Neuronal stem cell (in vitro differentiated cells): ENCODE data around the gene MFGE8.

Experiments used
- DNase-seq: peaks from one replicate; pipeline ENCODE4 v3.0.0-alpha.2; 2013; ENCODE audit warnings: low spot score
- H2AFZ ChIP-seq: one replicate; pipeline ENCODE4 v1.6.1; 2013; ENCODE audit warnings: mild to moderate bottlenecking, low read length, inconsistent platforms
- H2AK5ac ChIP-seq: 2 replicates; pipeline ENCODE4 v1.6.1; 2013; ENCODE audit warnings: low read depth, mild to moderate bottlenecking, inconsistent platforms, low read length, moderate library complexity, mixed read lengths
- H2BK120ac ChIP-seq: 2 replicates; pipeline ENCODE4 v1.6.1; 2013; ENCODE audit warnings: low read depth, mild to moderate bottlenecking, inconsistent platforms, low read length, moderate library complexity, mixed read lengths
- H2BK12ac ChIP-seq: one replicate; pipeline ENCODE4 v1.6.1; 2013; ENCODE audit warnings: low read length, inconsistent platforms
- H2BK15ac ChIP-seq: 2 replicates; pipeline ENCODE4 v1.6.1; 2013; ENCODE audit warnings: mild to moderate bottlenecking, low read length, inconsistent platforms, mixed read lengths
- H2BK5ac ChIP-seq: one replicate; pipeline ENCODE4 v1.6.1; 2013; ENCODE audit warnings: inconsistent platforms, mild to moderate bottlenecking, low read length, moderate library complexity
- H3K14ac ChIP-seq: one replicate; pipeline ENCODE4 v1.6.1; 2013; ENCODE audit warnings: low read length, inconsistent platforms
- H3K18ac ChIP-seq: 2 replicates; pipeline ENCODE4 v1.6.1; 2013; ENCODE audit warnings: low read length, inconsistent platforms
- H3K23ac ChIP-seq: 2 replicates; pipeline ENCODE4 v1.6.1; 2013; ENCODE audit warnings: low read depth, mild to moderate bottlenecking, mixed read lengths, low read length, inconsistent platforms; ENCODE audit not compliant: poor library complexity
- H3K27ac ChIP-seq: replicated peaks from 3 replicates; pipeline ENCODE4 v1.5.1; 2013; ENCODE audit warnings: low read length, inconsistent platforms
- H3K27me3 ChIP-seq, 3 experiments: 2 replicates each; pipeline ENCODE4 v1.6.1; 2013; ENCODE audit warnings: low read length in 3 of 3, mild to moderate bottlenecking in 2 of 3, inconsistent platforms in 1 of 3, low read depth in 1 of 3, mixed read lengths in 1 of 3, moderate library complexity in 1 of 3; ENCODE audit not compliant: control insufficient read depth in 3 of 3, insufficient read depth in 3 of 3
- H3K36me3 ChIP-seq, 2 donors: replicated peaks in 1 of 2; 2 replicates each; pipeline ENCODE4 v1.6.1; 2013; ENCODE audit warnings: low read length in 2 of 2; ENCODE audit not compliant: control insufficient read depth in 2 of 2, insufficient read depth in 2 of 2
- H3K4ac ChIP-seq: 2 replicates; pipeline ENCODE4 v1.6.1; 2013; ENCODE audit warnings: inconsistent platforms, mild to moderate bottlenecking, low read length, moderate library complexity
- H3K4me1 ChIP-seq, 2 donors: 1 replicate in 1 of 2; 2 replicates in 1 of 2; pipeline ENCODE4 v1.6.1; 2013; ENCODE audit warnings: low read length in 2 of 2, low read depth in 1 of 2; ENCODE audit not compliant: control insufficient read depth in 2 of 2, insufficient read depth in 1 of 2
- H3K4me2 ChIP-seq: one replicate; pipeline ENCODE4 v1.6.1; 2013; ENCODE audit warnings: mild to moderate bottlenecking, low read length, inconsistent platforms; ENCODE audit not compliant: insufficient read depth, poor library complexity, severe bottlenecking
- H3K4me3 ChIP-seq, 2 donors: 2 replicates each; pipeline ENCODE4 v1.5.1; 2013; ENCODE audit warnings: low read length in 2 of 2, mild to moderate bottlenecking in 2 of 2, inconsistent platforms in 1 of 2, moderate library complexity in 1 of 2
- H3K79me1 ChIP-seq: one replicate; pipeline ENCODE4 v1.6.1; 2013; ENCODE audit warnings: low read depth, mild to moderate bottlenecking, inconsistent platforms, low read length, moderate library complexity
- H3K9ac ChIP-seq: one replicate; pipeline ENCODE4 v1.6.1; 2013; ENCODE audit warnings: mild to moderate bottlenecking, low read depth, low read length, inconsistent platforms; ENCODE audit not compliant: poor library complexity
- H3K9me3 ChIP-seq, 2 donors: replicated peaks in 1 of 2; 2 replicates each; pipeline versions ENCODE3 to v1.6.1; 2013; ENCODE audit warnings: low read length in 2 of 2, mild to moderate bottlenecking in 2 of 2, inconsistent platforms in 1 of 2, low read depth in 1 of 2, mixed read lengths in 1 of 2, moderate library complexity in 1 of 2; ENCODE audit not compliant: control insufficient read depth in 2 of 2, insufficient read depth in 1 of 2
- H4K8ac ChIP-seq: one replicate; pipeline ENCODE4 v1.6.1; 2013; ENCODE audit warnings: low read depth, mild to moderate bottlenecking, inconsistent platforms, low read length, moderate library complexity
- H4K91ac ChIP-seq: one replicate; pipeline ENCODE4 v1.6.1; 2013; ENCODE audit warnings: low read length, low read depth, mild to moderate bottlenecking, inconsistent platforms; ENCODE audit not compliant: poor library complexity
- WGBS, 2 donors: extraction: QIAGEN DNeasy Blood & Tissue Kit; methylation state at CpG; one replicate each; pipeline ENCODE4 v1.1.7; 2013; ENCODE audit warnings: missing lambda C conversion rate in 2 of 2, mixed read lengths in 1 of 2; ENCODE audit not compliant: insufficient read length in 2 of 2, insufficient replicate concordance in 1 of 2; ENCODE audit errors: extremely low coverage in 2 of 2; 5-methylcytosine and 5-hydroxymethylcytosine counted together

MFGE8 gene

GRCh38 chr15:88849376-88850072 lies 63.7 kb downstream of the MFGE8 start:
- H3K4me3 ChIP-seq = no peak overlapping the region
- no peak overlapping the region for H3K14ac ChIP-seq
- WGBS, 2 donors = no CpG with 5 or more reads among the region's 22 CpGs
- no peak overlapping the region for H3K4ac ChIP-seq
- peaks cover 0 to 2% of the 10 kb centered on the region in 2 donors for H3K9me3 ChIP-seq
- H2BK120ac ChIP-seq = no peak overlapping the region
- H2AFZ ChIP-seq = no peak overlapping the region
- no peak overlapping the region for H3K18ac ChIP-seq
- H3K79me1 ChIP-seq = no peaks in the 10 kb centered on the region
- no peak overlapping the region for H3K27ac ChIP-seq
- no peak overlapping the region for H4K8ac ChIP-seq
- H2BK12ac ChIP-seq = no peak overlapping the region
- no peaks in the 10 kb centered on the region for H3K4me1 ChIP-seq
- peak overlapping the region; percentile 9 for H4K91ac ChIP-seq
- H2AK5ac ChIP-seq = peak overlapping the region; percentile 47
- H3K4me2 ChIP-seq = no peak overlapping the region
- no peaks in the 10 kb centered on the region for H3K36me3 ChIP-seq
- no peak overlapping the region for H2BK5ac ChIP-seq
- no peak overlapping the region for H2BK15ac ChIP-seq
- no peak overlapping the region for H3K9ac ChIP-seq
- no peak for DNase-seq
- peak overlapping the region; percentile 52 for H3K23ac ChIP-seq
- H3K27me3 ChIP-seq = no peaks in the 10 kb centered on the region
